ENCODE results near the gene ZBTB3.
A peak's percentile ranks its signal among the peaks of the same experiment; 100 is the strongest.

The ZBTB3 gene

DNA sequence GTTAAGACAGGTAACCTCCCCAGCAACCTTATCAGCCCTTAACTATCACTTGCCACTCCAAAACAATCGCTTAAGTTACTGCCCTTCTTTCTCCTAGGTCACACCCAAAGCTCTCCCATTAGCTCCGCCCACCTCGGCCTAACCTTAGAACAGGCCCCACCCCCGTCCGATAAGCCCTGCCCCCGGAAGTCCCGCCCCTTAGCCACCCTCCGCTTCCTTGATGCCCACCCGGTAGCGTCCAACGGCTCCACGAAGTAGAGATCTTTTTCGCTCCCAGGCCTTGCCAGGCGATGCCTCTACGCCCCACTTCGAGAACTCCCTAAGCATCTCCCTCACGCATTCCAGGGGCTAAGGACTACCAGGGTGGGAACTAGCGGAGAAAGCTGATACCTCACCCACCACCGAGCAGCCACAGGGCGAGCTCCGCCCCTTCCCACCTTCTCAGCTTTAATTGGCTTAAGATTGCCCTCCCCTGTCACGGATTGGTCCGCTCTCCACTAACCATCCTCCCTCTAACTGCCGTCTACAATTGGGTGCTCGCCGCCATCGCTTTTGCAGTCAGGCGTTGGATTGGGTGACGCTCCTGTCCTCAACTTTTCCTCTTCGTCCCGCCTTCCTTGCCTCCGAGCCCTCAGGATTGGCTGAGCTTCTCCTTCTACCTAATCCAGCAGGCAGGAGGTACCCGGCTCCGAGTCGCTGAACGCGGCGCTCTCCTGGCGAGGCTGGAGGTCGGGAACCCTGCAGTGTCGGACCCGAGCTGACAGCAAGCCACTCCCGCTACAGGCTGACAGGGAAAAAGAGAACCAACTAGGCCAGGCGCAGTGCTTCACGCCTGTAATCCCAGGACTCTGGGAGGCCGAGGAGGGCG, at the start of gene ZBTB3:
Gene ZBTB3, minus strand, starts transcription at position 425 of the 868 bp plus-strand sequence. CDS start 496 bp downstream, outside the sequence.
- Mint-ChIP-seq H3K27me3 (no peaks in the 10 kb centered on the region), H3K27ac (peak within 1 kb of the TSS; percentile 79), H3K36me3 (peaks cover 3% of the 10 kb centered on the region), H3K9me3 (no peaks in the 10 kb centered on the region), H3K4me3 (peak within 1 kb of the TSS; percentile 88), H3K4me1 (peaks cover 23% of the 10 kb centered on the region)
- ATAC-seq = peak; percentile 99

DNA sequence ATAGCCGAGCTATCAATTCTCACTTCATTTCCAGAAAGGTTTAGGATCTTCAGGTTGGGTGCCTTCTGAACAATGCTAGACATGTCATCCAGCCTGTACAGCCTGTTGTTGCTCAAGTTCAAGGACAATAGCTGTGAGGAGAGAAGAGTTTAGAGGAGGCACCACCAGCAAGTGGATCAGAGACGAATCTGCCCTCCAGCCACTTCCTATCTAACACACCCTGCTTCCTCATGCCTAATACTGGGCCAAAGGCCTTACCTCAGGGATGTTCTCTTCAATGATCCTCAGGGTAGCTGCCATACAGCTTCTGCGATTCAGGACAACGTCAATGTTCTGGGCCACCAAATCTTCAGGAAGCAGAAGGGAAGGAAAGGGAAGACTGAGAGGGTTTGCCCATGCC, 47.1 kb upstream of the ZBTB3 start:
- H3K27ac Mint-ChIP-seq = peak overlapping the region; percentile 74
- H3K4me1 Mint-ChIP-seq = peaks cover 24% of the 10 kb centered on the region
- H3K9me3 Mint-ChIP-seq = no peaks in the 10 kb centered on the region
- no peak overlapping the region for H3K4me3 Mint-ChIP-seq
- no peak for ATAC-seq
- no peaks in the 10 kb centered on the region for H3K27me3 Mint-ChIP-seq
- H3K36me3 Mint-ChIP-seq = peaks cover 58% of the 10 kb centered on the region

DNA sequence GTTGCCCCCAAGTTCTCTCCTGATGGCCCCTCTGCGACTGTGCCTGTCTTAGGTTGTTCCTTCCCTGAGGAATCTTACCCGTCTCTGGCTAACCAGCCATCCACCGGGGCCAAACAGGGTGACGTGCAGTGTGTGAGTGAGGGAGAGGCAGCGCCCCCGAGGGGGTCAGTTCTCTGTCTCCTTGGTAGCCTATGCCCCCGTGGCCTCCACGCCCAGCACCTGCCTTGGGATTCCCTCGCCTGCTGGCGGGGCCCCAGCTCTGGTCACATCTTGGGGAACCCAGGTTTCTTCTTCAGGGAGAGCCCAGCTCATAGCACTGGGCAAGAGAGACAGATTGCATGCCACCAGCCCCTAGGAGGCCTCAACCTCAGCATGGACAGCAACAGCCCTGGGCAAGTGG, 45.5 kb upstream of the ZBTB3 start:
- Mint-ChIP-seq H3K4me1 (peaks cover 19% of the 10 kb centered on the region), H3K9me3 (no peaks in the 10 kb centered on the region), H3K4me3 (no peak overlapping the region), H3K36me3 (peaks cover 71% of the 10 kb centered on the region), H3K27me3 (no peaks in the 10 kb centered on the region), H3K27ac (peak overlapping the region; percentile 0)
- no peak for ATAC-seq

DNA sequence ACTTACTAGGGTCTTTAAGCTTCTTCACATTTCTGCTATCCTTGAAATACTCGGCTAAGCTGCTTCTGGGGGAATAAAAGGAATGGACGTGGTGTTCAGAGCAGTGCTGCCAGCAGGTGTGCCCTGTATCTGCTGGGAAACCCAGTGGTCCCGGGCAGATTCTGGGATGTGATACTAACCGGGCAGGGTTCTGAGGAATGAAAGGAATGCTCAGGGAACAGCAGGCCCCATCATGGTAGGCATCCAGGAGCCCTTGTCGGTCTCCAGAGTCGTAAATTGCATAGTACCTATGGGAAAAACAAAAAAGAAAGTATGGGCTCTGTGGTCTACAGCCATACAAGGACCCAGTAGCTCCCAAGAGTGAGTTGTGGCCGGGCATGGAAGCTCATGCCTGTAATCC, 42.3 kb upstream of the ZBTB3 start:
- Mint-ChIP-seq H3K4me3 (no peak overlapping the region), H3K27me3 (no peaks in the 10 kb centered on the region), H3K4me1 (peaks cover 8% of the 10 kb centered on the region), H3K9me3 (no peaks in the 10 kb centered on the region), H3K27ac (peak overlapping the region; percentile 14), H3K36me3 (peaks cover 67% of the 10 kb centered on the region)
- no peak for ATAC-seq

DNA sequence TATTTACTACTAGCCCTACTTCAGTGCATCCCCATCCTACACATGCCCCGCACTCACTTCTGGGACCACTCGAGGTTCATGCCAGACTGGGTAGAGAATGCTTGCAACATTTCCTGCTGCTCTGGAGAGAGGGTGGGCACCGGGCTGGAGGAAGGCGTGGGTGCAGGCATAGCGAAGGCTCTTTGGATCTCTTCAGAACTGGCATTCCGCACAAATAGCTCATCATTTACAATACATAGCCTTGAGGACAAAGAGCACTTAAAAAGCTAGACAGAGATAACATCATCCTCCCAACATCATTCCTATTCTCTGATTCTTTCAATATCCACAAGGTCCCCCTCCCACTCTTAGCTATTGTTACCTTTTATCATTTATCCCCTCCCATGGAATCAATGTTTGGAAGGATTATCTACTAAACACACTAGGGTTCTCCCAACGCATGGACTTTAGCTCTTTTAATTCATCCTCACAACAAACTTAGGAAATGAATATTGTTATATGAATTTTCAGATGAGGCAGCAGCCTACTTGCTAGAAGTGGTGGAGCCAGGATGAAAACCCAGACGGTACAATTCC, 40.3 kb upstream of the ZBTB3 start:
- no peak overlapping the region for H3K27ac Mint-ChIP-seq
- H3K4me1 Mint-ChIP-seq = peaks cover 25% of the 10 kb centered on the region
- no peak for ATAC-seq
- H3K36me3 Mint-ChIP-seq = peaks cover 68% of the 10 kb centered on the region
- no peaks in the 10 kb centered on the region for H3K27me3 Mint-ChIP-seq
- H3K4me3 Mint-ChIP-seq = no peak overlapping the region
- H3K9me3 Mint-ChIP-seq = no peaks in the 10 kb centered on the region

DNA sequence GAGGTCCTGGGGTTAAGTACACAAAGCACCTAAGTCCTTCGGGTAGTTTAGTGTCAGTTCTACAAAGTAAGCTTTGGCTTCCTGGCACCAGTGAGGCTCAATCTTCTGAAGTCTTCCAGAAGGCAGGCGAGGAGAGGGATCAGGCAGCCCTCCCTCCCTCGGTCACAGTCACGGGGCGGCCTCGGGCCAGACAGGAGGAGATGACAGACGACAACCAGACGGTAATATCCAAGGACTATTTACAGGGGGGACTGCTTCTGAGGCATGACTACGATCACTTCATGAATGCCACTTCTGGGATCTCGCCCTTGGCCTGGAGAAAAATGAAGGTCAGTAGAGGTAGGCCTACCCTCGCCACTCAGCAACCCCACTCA, 38.2 kb upstream of the ZBTB3 start:
- Mint-ChIP-seq H3K27me3 (no peaks in the 10 kb centered on the region), H3K36me3 (peaks cover 60% of the 10 kb centered on the region), H3K4me1 (peaks cover 34% of the 10 kb centered on the region), H3K4me3 (peak overlapping the region; percentile 88), H3K27ac (peak overlapping the region; percentile 96), H3K9me3 (no peaks in the 10 kb centered on the region)
- no peak for ATAC-seq

DNA sequence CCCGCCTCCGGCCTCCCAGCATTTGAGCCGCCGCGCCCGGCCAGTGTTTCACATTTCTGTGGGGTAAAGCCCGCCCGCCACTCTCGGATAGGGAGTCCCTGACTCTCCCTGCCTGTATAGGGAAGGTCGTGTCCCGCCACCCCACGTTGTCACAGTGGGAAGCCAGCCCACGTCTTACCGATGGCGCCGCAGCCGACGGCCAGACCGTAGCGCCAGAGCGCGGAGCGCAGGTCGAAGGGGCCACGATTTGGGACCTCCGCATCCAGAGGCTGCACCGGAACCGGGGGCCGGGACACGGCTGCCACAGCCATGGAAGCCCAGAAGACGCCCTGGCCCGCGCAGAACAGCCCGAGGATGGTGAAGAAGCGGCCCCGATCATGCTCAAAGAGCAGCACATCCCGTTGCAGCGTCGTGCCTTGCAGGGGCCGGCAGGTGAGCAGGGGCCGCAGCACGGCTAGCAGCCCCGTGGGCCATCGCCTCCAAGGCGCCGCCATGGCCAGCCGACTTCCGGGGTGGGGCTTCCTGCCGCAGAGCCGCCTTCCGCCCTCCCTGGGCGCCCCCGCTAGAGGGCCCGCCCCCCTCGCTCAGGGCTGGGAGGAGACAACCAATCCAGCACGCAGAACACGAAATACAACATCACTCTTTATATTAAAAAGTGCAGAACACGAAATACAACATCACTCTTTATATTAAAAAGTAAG, 37.7 kb upstream of the ZBTB3 start, which contains the start of gene TMEM223:
Gene TMEM223, minus strand, starts transcription at position 506 of the 701 bp plus-strand sequence. Its CDS starts 12 bp downstream, at position 494.
- peaks cover 55% of the 10 kb centered on the region for H3K36me3 Mint-ChIP-seq
- H3K9me3 Mint-ChIP-seq = no peaks in the 10 kb centered on the region

DNA sequence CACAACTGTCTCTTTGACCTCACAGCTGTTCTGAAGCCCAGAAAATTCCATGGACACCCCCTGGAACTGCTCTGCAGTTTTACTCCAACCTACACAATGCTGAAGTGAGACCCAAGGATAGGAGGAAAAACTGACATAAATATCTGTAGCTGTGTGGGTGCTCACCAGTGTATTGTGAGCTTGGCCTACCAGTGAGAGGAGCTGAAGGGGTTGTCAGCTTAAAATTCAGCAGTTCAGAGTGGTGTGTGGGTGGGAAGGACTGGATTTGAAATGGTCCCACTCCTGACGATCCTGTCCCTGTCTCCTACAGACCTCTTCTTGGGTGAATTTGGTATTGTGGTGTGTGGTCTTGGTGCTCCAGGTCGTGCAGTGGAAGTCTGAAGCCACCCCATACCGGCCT, 35.6 kb upstream of the ZBTB3 start:
- peaks cover 44% of the 10 kb centered on the region for H3K4me1 Mint-ChIP-seq
- H3K4me3 Mint-ChIP-seq = peak overlapping the region; percentile 97

More for the DNA sequence above, 37.7 kb upstream of the ZBTB3 start, which contains the start of gene TMEM223:
- peak; percentile 92 for ATAC-seq
- Mint-ChIP-seq H3K4me1 (peaks cover 34% of the 10 kb centered on the region), H3K27me3 (no peaks in the 10 kb centered on the region), H3K27ac (peak within 1 kb of the TSS; percentile 96), H3K4me3 (peak within 1 kb of the TSS; percentile 88)

DNA sequence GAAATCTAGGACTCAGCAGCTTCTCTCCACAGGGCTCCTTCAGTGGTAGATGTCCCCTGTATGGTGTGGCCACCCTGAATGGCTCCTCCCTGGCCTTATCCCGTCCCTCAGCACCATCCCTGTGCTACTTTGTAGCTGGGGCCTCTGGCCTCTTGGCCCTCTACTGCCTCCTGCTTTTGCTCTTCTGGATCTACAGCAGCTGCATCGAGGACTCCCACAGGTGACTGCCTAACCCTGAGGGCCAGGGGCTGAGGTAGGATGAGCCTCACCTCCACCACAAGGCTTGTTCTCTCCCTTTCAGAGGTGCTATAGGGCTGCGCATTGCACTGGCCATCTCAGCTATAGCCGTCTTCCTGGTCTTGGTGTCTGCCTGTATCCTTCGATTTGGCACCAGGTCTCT, 35.0 kb upstream of the ZBTB3 start:
- Mint-ChIP-seq H3K27me3 (no peaks in the 10 kb centered on the region), H3K4me3 (peak overlapping the region; percentile 97), H3K36me3 (peaks cover 31% of the 10 kb centered on the region), H3K4me1 (peaks cover 44% of the 10 kb centered on the region), H3K27ac (peak overlapping the region; percentile 96), H3K9me3 (no peaks in the 10 kb centered on the region)
- ATAC-seq = no peak

More for the DNA sequence above, 35.6 kb upstream of the ZBTB3 start:
- Mint-ChIP-seq H3K27me3 (no peaks in the 10 kb centered on the region), H3K36me3 (peaks cover 37% of the 10 kb centered on the region), H3K9me3 (no peaks in the 10 kb centered on the region), H3K27ac (peak overlapping the region; percentile 96)
- no peak for ATAC-seq

DNA sequence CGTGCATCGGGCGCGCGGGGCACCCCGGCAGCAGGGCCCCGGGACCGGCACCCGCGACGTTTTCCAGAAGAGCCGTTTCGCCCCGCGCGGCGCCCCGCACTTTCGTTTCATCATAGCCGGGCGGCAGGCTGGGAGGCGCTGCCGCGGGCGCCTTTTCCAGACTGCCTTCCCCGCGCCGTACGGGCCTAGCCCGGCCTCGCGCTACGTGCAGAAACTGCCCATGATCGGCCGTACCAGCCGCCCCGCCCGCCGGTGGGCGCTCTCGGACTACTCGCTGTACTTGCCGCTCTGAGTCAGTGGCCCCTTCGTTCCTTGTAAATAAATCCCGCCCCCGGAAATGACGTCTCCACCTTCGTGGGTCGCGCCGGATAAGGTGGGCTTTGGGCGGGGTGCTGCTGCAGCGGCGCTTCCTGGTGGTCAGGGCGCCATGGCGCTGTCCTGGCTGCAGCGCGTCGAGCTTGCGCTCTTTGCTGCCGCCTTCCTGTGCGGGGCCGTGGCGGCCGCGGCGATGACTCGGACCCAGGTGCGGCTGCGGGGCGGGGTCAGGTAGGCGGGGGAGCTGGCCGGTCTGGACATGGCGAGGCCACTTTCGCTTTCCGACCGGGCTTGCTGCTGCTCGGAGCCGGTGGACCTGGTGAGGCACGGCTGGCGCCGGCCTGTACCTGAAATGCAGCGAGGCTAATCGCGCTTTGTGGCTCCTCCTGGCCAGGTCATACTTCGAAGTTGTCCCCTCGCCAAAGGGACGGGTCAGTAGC, 33.2 kb upstream of the ZBTB3 start, which contains the start of gene TMEM179B:
Gene TMEM179B, plus strand, starts transcription at position 398 of the 755 bp plus-strand sequence. Its CDS starts 30 bp downstream, at position 428.
- peaks cover 39% of the 10 kb centered on the region for H3K4me1 Mint-ChIP-seq
- peaks cover 35% of the 10 kb centered on the region for H3K36me3 Mint-ChIP-seq
- H3K27ac Mint-ChIP-seq = peak within 1 kb of the TSS; percentile 96
- H3K27me3 Mint-ChIP-seq = no peaks in the 10 kb centered on the region
- peak within 1 kb of the TSS; percentile 97 for H3K4me3 Mint-ChIP-seq
- ATAC-seq = peak; percentile 91
- no peaks in the 10 kb centered on the region for H3K9me3 Mint-ChIP-seq

DNA sequence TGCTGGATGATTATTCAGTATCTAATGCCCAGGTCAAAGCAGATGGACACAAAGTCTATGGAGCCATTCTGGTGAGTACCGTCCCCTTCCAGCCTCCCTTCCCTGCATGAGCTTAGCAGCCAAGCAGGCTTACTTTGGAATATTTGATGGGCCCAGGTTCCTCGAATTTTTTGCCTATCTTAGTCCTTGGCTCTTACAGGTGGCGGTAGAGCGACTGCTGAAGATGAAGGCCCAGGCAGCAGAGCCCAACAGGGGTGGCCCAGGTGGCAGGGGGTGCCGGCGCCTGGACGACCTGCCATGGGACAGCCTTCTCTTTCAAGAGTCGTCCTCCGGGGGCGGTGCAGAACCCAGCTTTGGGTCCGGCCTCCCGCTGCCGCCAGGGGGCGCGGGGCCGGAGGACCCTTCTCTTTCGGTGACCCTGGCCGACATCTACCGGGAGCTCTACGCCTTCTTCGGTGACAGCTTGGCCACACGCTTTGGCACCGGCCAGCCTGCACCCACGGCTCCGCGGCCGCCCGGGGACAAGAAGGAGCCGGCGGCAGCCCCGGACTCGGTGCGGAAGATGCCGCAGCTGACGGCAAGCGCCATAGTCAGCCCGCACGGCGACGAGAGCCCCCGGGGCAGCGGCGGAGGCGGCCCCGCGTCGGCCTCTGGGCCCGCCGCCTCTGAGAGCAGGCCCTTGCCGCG, 32.5 kb upstream of the ZBTB3 start:
- Mint-ChIP-seq H3K27me3 (no peaks in the 10 kb centered on the region), H3K4me1 (peaks cover 36% of the 10 kb centered on the region), H3K36me3 (peaks cover 31% of the 10 kb centered on the region), H3K4me3 (peak overlapping the region; percentile 87), H3K9me3 (no peaks in the 10 kb centered on the region), H3K27ac (peak overlapping the region; percentile 96)
- ATAC-seq = peak; percentile 91

DNA sequence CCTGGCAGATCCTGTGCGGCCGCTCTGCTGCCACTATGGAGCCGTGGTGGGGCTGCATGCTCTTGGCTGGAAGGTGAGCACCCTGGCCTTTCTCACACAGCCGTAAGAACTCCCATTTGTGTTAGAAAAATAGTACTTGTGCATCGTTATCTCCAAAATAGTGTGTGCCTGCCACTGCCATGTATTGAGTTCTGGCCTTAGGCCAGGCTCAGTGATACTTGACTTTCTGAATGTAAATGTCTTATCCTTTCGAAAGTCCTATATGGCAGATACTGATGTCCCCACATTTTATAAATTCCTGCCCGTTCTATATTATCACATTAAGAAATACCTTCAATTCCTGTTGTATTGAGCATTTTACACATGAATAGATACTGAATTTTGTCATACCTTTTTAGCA, 28.8 kb upstream of the ZBTB3 start:
- Mint-ChIP-seq H3K4me3 (no peak overlapping the region), H3K27ac (no peak overlapping the region), H3K27me3 (no peaks in the 10 kb centered on the region), H3K4me1 (peaks cover 10% of the 10 kb centered on the region), H3K9me3 (no peaks in the 10 kb centered on the region), H3K36me3 (peaks cover 21% of the 10 kb centered on the region)
- no peak for ATAC-seq

DNA sequence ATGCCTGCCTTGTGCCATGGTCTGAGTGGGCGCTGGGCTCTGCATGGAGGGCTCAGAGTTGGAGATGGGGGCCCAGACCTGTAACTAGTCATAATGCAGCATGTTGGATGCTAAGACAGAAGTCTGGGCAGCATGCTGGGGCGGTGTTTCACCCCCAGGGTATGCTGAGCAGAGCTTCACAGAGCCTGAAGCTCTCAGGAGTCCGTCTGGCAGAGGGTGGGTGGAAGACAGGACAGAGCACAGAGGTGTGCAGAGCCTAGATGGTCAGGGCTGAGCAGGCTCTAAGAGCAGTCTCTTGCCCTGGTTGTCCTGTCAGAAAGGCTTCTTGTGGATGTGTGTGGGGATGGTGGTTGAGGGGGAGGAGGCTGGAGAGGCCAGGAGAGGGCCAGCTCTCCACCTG, 24.5 kb upstream of the ZBTB3 start:
- H3K36me3 Mint-ChIP-seq = peaks cover 45% of the 10 kb centered on the region
- ATAC-seq = no peak
- H3K27ac Mint-ChIP-seq = no peak overlapping the region
- no peak overlapping the region for H3K4me3 Mint-ChIP-seq
- peaks cover 10% of the 10 kb centered on the region for H3K4me1 Mint-ChIP-seq
- no peaks in the 10 kb centered on the region for H3K27me3 Mint-ChIP-seq
- H3K9me3 Mint-ChIP-seq = no peaks in the 10 kb centered on the region

DNA sequence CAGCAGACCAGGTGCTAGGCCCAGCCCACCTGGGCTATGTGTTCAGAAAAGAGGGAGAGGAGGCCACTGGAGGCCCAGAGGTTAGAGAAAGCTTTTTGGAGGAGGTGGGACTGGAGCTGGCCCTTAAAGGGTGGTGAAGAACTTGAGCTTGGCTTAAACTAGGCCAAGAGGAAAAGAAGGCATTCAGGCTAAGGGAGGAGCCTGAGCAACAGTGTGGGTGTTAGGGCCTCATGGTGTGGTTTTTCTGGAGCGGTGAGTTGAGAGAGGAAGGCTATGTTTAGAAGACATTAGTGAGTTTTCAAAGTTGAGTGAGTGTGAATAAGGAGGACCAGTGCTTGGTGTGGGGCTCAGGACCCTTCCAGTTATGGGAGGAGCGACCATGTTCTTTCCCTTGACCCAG, 23.4 kb upstream of the ZBTB3 start:
- H3K27me3 Mint-ChIP-seq = no peaks in the 10 kb centered on the region
- H3K4me3 Mint-ChIP-seq = no peak overlapping the region
- ATAC-seq = no peak
- H3K27ac Mint-ChIP-seq = peak overlapping the region; percentile 55
- peaks cover 38% of the 10 kb centered on the region for H3K36me3 Mint-ChIP-seq
- H3K9me3 Mint-ChIP-seq = no peaks in the 10 kb centered on the region
- peaks cover 12% of the 10 kb centered on the region for H3K4me1 Mint-ChIP-seq
